ENCODE measurements around the gene EN2. TPM values are rescaled to one million over a fixed set of nuclear protein-coding genes. Genes with fewer than 3 reads are reported as not detected.

EN2 gene
- total RNA-seq, 1 donor from 2014 or later, result not detected

DNA sequence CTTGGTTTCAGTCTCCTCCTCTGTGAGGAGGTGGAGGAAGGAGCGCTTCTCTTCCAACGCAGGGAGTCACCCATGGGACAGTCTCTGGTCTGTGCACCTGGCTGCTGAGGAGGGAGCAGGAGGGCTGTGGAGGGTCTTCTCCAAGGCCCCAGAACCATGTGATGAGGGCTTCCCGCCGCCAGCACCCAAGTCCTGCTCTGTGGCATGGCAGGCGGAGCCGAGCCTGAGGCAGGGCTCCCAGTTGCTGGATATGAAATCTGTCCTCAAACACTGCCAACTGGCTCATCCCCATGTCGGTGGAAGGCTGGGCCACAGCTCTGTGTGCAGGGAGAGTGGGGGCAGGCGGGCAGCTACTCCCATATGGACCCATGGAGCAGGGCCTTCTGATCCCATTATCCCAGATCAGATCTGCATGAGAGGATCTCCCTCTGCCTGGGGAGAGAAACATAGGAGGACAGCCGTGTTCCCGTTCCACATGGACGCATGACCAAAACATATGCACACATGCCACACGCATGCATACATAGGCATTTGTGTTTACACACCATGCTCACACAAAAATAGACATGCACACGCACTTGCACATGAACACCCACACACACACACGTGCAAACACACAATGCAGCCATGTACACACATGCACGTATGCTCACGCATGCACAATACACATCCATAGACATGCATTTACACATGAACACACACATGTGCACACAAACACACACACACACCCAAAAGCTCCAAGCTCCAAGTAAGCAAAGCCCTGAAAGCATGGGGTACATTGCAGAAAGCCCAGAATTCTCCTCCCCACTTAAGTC, 38.8 kb upstream of the EN2 start:
- TF ChIP-seq, protein P1, sequence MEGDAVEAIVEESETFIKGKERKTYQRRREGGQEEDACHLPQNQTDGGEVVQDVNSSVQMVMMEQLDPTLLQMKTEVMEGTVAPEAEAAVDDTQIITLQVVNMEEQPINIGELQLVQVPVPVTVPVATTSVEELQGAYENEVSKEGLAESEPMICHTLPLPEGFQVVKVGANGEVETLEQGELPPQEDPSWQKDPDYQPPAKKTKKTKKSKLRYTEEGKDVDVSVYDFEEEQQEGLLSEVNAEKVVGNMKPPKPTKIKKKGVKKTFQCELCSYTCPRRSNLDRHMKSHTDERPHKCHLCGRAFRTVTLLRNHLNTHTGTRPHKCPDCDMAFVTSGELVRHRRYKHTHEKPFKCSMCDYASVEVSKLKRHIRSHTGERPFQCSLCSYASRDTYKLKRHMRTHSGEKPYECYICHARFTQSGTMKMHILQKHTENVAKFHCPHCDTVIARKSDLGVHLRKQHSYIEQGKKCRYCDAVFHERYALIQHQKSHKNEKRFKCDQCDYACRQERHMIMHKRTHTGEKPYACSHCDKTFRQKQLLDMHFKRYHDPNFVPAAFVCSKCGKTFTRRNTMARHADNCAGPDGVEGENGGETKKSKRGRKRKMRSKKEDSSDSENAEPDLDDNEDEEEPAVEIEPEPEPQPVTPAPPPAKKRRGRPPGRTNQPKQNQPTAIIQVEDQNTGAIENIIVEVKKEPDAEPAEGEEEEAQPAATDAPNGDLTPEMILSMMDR (IDR thresholded peaks at IDR 0.05; ENCODE audit: unreplicated experiment), result no peak
- Mint-ChIP-seq H3K4me1 (no peaks in the 10 kb centered on the region), H3K9me3 (no peaks in the 10 kb centered on the region), H3K4me3 (no peak overlapping the region), H3K36me3 (no peaks in the 10 kb centered on the region), H3K27me3 (ENCODE audit: low read depth) (peaks cover 54% of the 10 kb centered on the region), H3K27ac (no peak overlapping the region)
- no peak for DNase-seq (ENCODE audit: low spot score in 2 of 2, unreplicated experiment in 2 of 2)

DNA sequence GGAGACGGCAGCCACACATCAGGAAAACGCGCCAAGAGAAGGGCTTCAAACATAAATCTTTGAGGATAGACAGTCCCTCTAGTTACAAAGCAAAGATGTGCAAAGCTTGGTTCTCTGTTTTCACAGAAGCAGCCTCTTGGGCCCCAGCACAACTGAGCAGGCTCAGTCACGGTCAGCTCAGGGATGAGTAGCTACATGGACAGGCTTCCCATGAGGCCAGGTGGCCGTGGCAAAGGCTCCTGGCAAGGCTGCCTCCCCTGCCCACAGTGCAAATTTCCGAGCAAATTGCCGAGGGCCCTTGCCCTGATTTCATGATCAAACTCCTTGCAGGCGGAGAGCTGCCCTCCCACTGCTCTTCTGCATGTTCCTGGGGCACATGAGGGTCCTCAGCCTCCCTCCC, 37.8 kb upstream of the EN2 start:
- no peak overlapping the region for H3K27ac Mint-ChIP-seq
- DNase-seq (ENCODE audit: low spot score in 2 of 2, unreplicated experiment in 2 of 2), result no peak

DNA sequence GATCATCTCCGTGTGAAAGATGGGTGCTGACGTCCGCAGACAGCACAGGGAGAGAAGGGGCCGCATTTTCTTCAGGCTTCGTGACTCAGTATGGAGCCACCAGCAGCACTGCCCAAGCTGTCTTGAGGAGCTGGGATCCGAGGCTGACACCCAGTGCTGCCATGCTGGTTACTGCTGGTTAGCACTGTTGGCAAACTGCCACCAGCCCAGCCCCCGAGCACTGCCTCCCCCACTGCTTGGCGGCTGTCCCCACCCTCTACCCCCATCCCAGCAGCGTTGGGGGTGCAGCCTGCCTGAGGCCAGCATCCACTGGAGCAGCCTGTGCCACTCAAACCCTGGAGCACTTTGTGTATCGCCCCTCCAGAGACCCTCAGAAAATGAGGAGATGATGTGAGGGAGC, 35.8 kb upstream of the EN2 start:
- Mint-ChIP-seq H3K4me1 (no peaks in the 10 kb centered on the region), H3K27me3 (ENCODE audit: low read depth) (peaks cover 71% of the 10 kb centered on the region), H3K36me3 (no peaks in the 10 kb centered on the region), H3K27ac (no peak overlapping the region), H3K9me3 (no peaks in the 10 kb centered on the region), H3K4me3 (no peak overlapping the region)
- TF ChIP-seq, protein P1 (IDR thresholded peaks at IDR 0.05; ENCODE audit: unreplicated experiment), result no peak
- no peak for DNase-seq (ENCODE audit: low spot score in 2 of 2, unreplicated experiment in 2 of 2)

More for the DNA sequence above, 37.8 kb upstream of the EN2 start:
- Mint-ChIP-seq H3K27me3 (ENCODE audit: low read depth) (peaks cover 63% of the 10 kb centered on the region), H3K9me3 (no peaks in the 10 kb centered on the region), H3K4me3 (no peak overlapping the region), H3K36me3 (no peaks in the 10 kb centered on the region), H3K4me1 (no peaks in the 10 kb centered on the region)
- TF ChIP-seq, protein P1 (IDR thresholded peaks at IDR 0.05; ENCODE audit: unreplicated experiment), result no peak

DNA sequence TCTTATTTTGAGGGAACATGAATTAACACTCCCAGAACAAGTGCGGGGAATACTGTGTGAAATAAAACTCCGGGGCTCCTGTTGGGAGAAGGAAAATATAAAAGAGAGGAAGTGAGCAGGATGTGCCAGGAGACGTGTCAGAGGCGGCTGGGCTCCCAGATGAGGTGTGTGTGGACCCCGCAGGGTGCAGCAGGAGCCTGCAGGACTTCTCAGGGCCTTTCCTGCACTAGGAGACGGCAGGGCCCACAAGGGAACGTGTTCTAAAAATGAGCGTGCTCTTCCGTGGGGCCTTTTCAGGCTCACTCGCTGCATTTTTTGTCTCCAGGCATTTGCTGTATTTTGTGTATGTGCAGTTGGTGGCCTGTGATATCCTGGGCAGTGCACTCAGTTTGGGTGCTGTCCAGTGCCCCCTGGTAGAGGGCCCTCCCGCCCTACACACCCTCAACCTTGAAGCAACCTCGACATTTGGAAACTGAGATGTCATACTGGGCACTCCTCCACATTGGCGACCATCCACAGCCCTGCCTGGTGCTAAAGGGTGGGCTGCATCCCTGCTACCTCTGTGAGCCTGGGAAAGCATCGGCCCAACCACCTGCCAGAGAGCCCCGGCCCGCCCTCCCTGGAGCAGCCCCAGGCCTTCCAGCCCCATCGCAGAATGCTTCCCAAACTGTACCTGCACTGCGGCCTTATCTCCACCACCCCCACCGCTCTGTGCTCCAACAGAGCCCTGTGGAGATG, 35.2 kb upstream of the EN2 start:
- DNase-seq (ENCODE audit: low spot score in 2 of 2, unreplicated experiment in 2 of 2), result no peak
- no peak overlapping the region for H3K4me3 Mint-ChIP-seq
- TF ChIP-seq, protein P1 (IDR thresholded peaks at IDR 0.05; ENCODE audit: unreplicated experiment), result no peak
- no peaks in the 10 kb centered on the region for H3K4me1 Mint-ChIP-seq
- peaks cover 73% of the 10 kb centered on the region for H3K27me3 Mint-ChIP-seq (ENCODE audit: low read depth)
- no peak overlapping the region for H3K27ac Mint-ChIP-seq
- no peaks in the 10 kb centered on the region for H3K36me3 Mint-ChIP-seq
- H3K9me3 Mint-ChIP-seq, result no peaks in the 10 kb centered on the region

DNA sequence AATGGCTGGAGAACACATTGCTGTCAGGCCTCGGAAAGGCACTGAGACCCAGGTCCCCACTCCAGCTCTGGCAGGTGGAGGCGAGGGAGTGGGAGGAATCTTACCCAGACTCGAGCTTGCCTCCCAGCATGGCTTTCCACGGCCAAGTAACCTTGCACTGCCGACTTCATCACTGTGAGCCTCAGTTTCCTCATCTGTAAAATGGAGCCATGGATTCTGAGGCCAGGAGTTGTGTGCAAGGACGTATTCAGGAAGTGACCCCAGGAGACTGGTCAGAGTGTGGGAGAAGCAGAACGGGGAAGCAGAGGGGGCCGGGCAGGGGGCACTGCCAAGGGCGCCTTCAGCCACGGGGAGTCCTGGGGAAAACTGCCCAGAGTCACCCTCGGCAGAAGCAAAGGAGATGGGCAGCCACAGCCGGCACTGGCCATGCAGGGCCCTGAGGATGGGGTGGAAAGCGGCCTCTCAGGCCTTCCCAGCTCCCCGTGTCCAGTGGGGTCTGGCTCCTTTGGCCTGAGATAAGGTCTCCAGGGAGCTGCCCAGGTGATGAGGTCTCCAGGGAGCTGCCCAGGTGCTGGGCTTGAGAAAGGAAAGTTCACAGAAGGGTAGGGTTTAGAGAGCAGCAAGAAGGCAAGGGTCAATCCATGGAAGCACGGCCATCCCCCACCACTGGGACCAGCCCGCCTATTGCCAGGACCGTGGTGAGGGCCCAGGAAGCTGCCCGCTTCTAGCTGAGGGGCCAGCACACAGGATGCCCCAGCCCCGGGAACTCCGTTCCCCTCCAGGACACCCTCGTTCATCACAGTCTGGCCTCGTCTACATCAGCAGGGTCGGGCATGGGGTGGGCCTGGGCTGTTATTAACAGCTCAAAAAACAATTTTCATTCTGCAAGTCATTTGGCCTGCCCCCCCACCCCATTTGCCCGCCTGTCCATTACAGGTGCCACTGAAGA, 34.3 kb upstream of the EN2 start:
- TF ChIP-seq, protein P1 (IDR thresholded peaks at IDR 0.05; ENCODE audit: unreplicated experiment), result no peak
- no peaks in the 10 kb centered on the region for H3K9me3 Mint-ChIP-seq
- H3K27ac Mint-ChIP-seq, result no peak overlapping the region
- H3K4me1 Mint-ChIP-seq, result no peaks in the 10 kb centered on the region
- H3K4me3 Mint-ChIP-seq, result no peak overlapping the region
- no peaks in the 10 kb centered on the region for H3K36me3 Mint-ChIP-seq
- peaks cover 77% of the 10 kb centered on the region for H3K27me3 Mint-ChIP-seq (ENCODE audit: low read depth)
- no peak for DNase-seq (ENCODE audit: low spot score in 2 of 2, unreplicated experiment in 2 of 2)

Measured in mesothelial cell of epicardium (in vitro differentiated cells).